DND-41 (cell line): Measurements from ENCODE around the gene STON1.

ENCODE experiments used
- ATAC-seq: fragments of 200-7000 bp; cut with Tn5 transposase; 3 replicates; pipeline ENCODE4 v1.9.1; 2021; ENCODE audit warnings: low read depth; ENCODE audit not compliant: insufficient read depth
- DNase-seq: peaks from one replicate; pipeline ENCODE4 v3.0.0-alpha.2; 2020
- H2AFZ ChIP-seq: 2 replicates; pipeline ENCODE4 v1.6.0; 2012; ENCODE audit warnings: low read depth, low read length
- H3K27ac ChIP-seq: 2 replicates; pipeline ENCODE4 v1.5.1; 2012; ENCODE audit warnings: low read length, inconsistent platforms
- H3K27me3 ChIP-seq: fragments of 200-600 bp; sonication (generic); 2 replicates; pipeline ENCODE4 v1.6.0; 2012; ENCODE audit warnings: low read length, mild to moderate bottlenecking, inconsistent platforms; ENCODE audit not compliant: insufficient read depth, poor library complexity
- H3K36me3 ChIP-seq: 2 replicates; pipeline ENCODE4 v1.5.1; 2012; ENCODE audit warnings: low read length, inconsistent platforms; ENCODE audit not compliant: insufficient read depth
- H3K4me1 ChIP-seq: 2 replicates; pipeline ENCODE4 v1.5.1; 2012; ENCODE audit warnings: mild to moderate bottlenecking, low read length; ENCODE audit not compliant: insufficient read depth
- H3K4me2 ChIP-seq: 2 replicates; pipeline ENCODE4 v1.6.0; 2012; ENCODE audit warnings: mild to moderate bottlenecking, moderate library complexity, low read length, inconsistent platforms; ENCODE audit not compliant: insufficient read depth
- H3K4me3 ChIP-seq, 2 experiments: fragments of 200-600 bp in 1 of 2; shearing (Covaris generic) in 1 of 2; 2 replicates each; pipeline ENCODE4 v1.5.1; 2012 to 2016; ENCODE audit warnings: inconsistent platforms in 2 of 2, low read length in 2 of 2, mild to moderate bottlenecking in 2 of 2, low read depth in 1 of 2, moderate library complexity in 1 of 2
- H3K79me2 ChIP-seq: 2 replicates; pipeline ENCODE4 v1.6.0; 2012; ENCODE audit warnings: low read length, inconsistent platforms; ENCODE audit not compliant: insufficient read depth
- H3K9ac ChIP-seq: 2 replicates; pipeline ENCODE4 v1.6.0; 2012; ENCODE audit warnings: low read depth, mild to moderate bottlenecking, inconsistent platforms, low read length, moderate library complexity
- H3K9me3 ChIP-seq: 2 replicates; pipeline ENCODE4 v1.5.1; 2012; ENCODE audit warnings: low read length, moderate library complexity, mild to moderate bottlenecking, inconsistent platforms; ENCODE audit not compliant: insufficient read depth, severe bottlenecking
- H4K20me1 ChIP-seq: 2 replicates; pipeline ENCODE4 v1.6.0; 2012; ENCODE audit warnings: low read length; ENCODE audit not compliant: insufficient read depth
- CTCF ChIP-seq: IDR thresholded peaks from 2 replicates; pipeline ENCODE4 v1.5.1; 2012; ENCODE audit warnings: borderline replicate concordance, low read length, moderate library complexity, mild to moderate bottlenecking; ENCODE audit not compliant: poor library complexity, severe bottlenecking; ENCODE audit errors: extremely low read depth
- EZH2 ChIP-seq: IDR thresholded peaks from 3 replicates; pipeline ENCODE4 v1.6.1; 2012; ENCODE audit warnings: borderline replicate concordance, low read depth, mild to moderate bottlenecking, moderate library complexity, low read length, inconsistent platforms; ENCODE audit not compliant: severe bottlenecking

STON1 gene

GRCh38 chr2:48566592-48567310 is 36.8 kb downstream of the STON1 start:
- Histone ChIP-seq H4K20me1 (no peaks in the 10 kb centered on the region), H3K79me2 (no peaks in the 10 kb centered on the region), H3K27me3 (no peaks in the 10 kb centered on the region), H3K4me1 (no peaks in the 10 kb centered on the region), H3K9me3 (no peaks in the 10 kb centered on the region), H3K4me2 (no peak overlapping the region), H3K9ac (no peak overlapping the region), H3K27ac (no peak overlapping the region), H3K4me3 (no peak overlapping the region), H3K36me3 (no peaks in the 10 kb centered on the region), H2AFZ (no peak overlapping the region)
- ATAC-seq (no peak), DNase-seq (no peak)
- TF ChIP-seq EZH2 (no peak), CTCF (no peak)

DNA sequence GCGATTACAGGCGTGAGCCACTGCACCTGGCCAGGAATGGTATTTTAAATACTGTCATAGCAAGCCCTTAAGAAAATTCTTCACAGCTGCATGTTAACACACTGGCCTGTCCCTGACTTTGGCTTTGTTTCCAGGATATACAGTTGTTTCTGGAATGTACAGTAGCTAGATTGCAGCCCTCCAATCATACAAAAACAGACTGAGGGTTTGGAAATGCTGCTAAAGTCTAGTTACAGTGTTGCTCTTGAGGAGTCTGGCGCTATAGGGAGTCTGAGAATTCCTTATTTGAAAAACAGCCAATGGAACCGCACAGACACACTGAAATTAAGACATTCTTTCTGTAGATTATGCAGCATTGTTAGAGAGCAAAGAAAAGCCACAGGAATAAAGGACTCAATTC is 37.7 kb downstream of the STON1 start:
- Histone ChIP-seq H3K36me3 (no peaks in the 10 kb centered on the region), H3K27ac (no peak overlapping the region), H3K4me3 (no peak overlapping the region), H3K4me1 (no peaks in the 10 kb centered on the region), H3K79me2 (no peaks in the 10 kb centered on the region), H2AFZ (no peak overlapping the region), H3K4me2 (no peak overlapping the region), H3K27me3 (no peaks in the 10 kb centered on the region), H3K9me3 (no peaks in the 10 kb centered on the region), H3K9ac (no peak overlapping the region), H4K20me1 (no peaks in the 10 kb centered on the region)
- ATAC-seq (no peak), DNase-seq (no peak)
- TF ChIP-seq EZH2 (no peak), CTCF (no peak)

DNA sequence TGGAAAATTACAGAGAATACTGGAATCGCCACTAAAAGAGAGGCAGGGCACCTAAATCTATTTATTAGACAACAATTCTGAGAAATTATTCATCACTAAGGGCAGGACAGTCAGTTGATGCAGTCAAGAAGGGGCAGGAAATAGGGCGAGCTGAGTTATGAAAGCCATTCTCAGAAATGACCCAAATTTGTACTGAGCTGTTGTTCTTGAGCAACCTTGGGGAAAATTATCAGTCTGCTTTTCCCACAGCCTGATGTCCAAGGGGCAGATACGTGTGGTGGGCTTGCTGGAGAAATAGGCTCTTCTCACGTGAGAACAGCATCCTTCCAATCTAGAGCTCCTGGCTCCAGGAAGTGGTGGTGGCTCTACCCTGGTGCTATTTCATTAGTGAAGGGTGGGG is 38.6 kb downstream of the STON1 start:
- Histone ChIP-seq H3K36me3 (no peaks in the 10 kb centered on the region), H3K9ac (no peak overlapping the region), H3K27ac (no peak overlapping the region), H3K4me2 (no peak overlapping the region), H3K9me3 (no peaks in the 10 kb centered on the region), H3K27me3 (no peaks in the 10 kb centered on the region), H3K4me3 (no peak overlapping the region), H3K79me2 (no peaks in the 10 kb centered on the region), H3K4me1 (no peaks in the 10 kb centered on the region), H4K20me1 (no peaks in the 10 kb centered on the region), H2AFZ (no peak overlapping the region)
- ATAC-seq (no peak), DNase-seq (no peak)
- no peak for TF ChIP-seq EZH2
- no peak for TF ChIP-seq CTCF
